Ovary (tissue), 9 donors: ENCODE measurements around the gene OLFML3. TPM values are rescaled to one million over a fixed set of nuclear protein-coding genes. Genes with fewer than 3 reads are reported as not detected.

ENCODE experiments used
- DNase-seq, 5 donors: peaks; one replicate each; pipeline ENCODE4 v3.0.0-alpha.2; 2019 to 2020
- H3K27ac ChIP-seq, 2 donors: fragments of 200-600 bp; one replicate each; pipeline versions ENCODE4 v1.5.1 to v1.8.0; 2019 to 2022
- H3K27me3 ChIP-seq: fragments of 200-600 bp; one replicate; pipeline ENCODE4 v1.8.0; 2022
- H3K36me3 ChIP-seq: fragments of 200-600 bp; sonication (generic); one replicate; pipeline ENCODE4 v1.5.1; 2019
- H3K4me1 ChIP-seq: one replicate; pipeline ENCODE4 v1.8.1; 2013; ENCODE audit warnings: mild to moderate bottlenecking, moderate library complexity; ENCODE audit not compliant: insufficient read depth
- H3K4me3 ChIP-seq: fragments of 200-600 bp; sonication (generic); one replicate; pipeline ENCODE4 v1.5.1; 2017
- H3K9me3 ChIP-seq, 2 donors: fragments of 200-600 bp in 1 of 2; sonication (generic) in 1 of 2; one replicate each; pipeline versions ENCODE4 v1.5.1 to v1.8.1; 2013 to 2019; ENCODE audit warnings: mild to moderate bottlenecking in 1 of 2, moderate library complexity in 1 of 2
- CTCF ChIP-seq, 3 donors: fragments of 450-650 bp in 2 of 3; fragments of 200-600 bp in 1 of 3; IDR thresholded peaks; one replicate each; pipeline versions ENCODE4 v1.5.1 to v1.8.0; 2016 to 2022; ENCODE audit warnings: antibody characterized with exemption in 3 of 3, mild to moderate bottlenecking in 1 of 3
- EP300 ChIP-seq: sonication (generic); formaldehyde crosslinking; IDR thresholded peaks from one replicate; pipeline ENCODE4 v1.6.1; 2017; ENCODE audit warnings: antibody characterized with exemption
- POLR2A ChIP-seq: fragments of 450-650 bp; IDR thresholded peaks from one replicate; pipeline ENCODE4 v1.6.1; 2017; ENCODE audit warnings: antibody characterized with exemption, mild to moderate bottlenecking, moderate library complexity
- WGBS, 3 donors: extraction: QIAGEN DNeasy Blood & Tissue Kit in 1 of 3; methylation state at CpG; one replicate each; pipeline versions ENCODE4 v1.1.5 to v1.1.7; 2013 to 2017; 5-methylcytosine and 5-hydroxymethylcytosine counted together
- intact Hi-C, 4 donors: fragments of 100-400 bp; cut with DNase I; formaldehyde crosslinking; loops; one replicate each; pipeline versions ENCODE4 v1.11.0 to v1.15.1; 2022 to 2023
- polyA plus RNA-seq, 2 donors: library from polyadenylated mRNA; stranded (reverse); fragments of 200-250 nt in 1 of 2; fragments of 350-450 nt in 1 of 2; fragmentation: Illumina TruSeq in 1 of 2; extraction: RNeasy Lipid Tissue Mini Kit (QIAGEN cat#74804) in 1 of 2; gene quantifications; one replicate each; pipeline ENCODE4 v1.2.3, GENCODE V29; 2013 to 2014
- total RNA-seq, 7 donors: library from RNA; depleted of rRNA in 2 of 7; stranded (reverse); fragments of >200 nt in 2 of 7; fragmentation: NEBNext Ultra II Directional in 3 of 7; extraction: Animal tissue kit (Norgen Biotek cat#: 25700) in 3 of 7; gene quantifications; one replicate each; pipeline versions ENCODE4 v1.1.0 to v1.2.4, GENCODE V29; 2016 to 2023
- donor health status: DM: no; HTN: no; CAD: no; lungs with moderate emphysema.
- donor health status: DM: no; HTN: no; CAD: no.
- donor health status: Bipolar disorder and iron deficiency.
- donor health status: DM: yes; HTN: yes; CAD: no.
- donor health status: DM: no; HTN: no; CAD: no.
- donor health status: DM: yes; HTN: yes; CAD: no.

OLFML3 gene
- total and polyA plus RNA-seq, 9 donors: 69.7 to 240 (median 139) TPM

- DNase-seq: no peak
- Histone ChIP-seq H3K9me3 (no peaks in the 10 kb centered on the region), H3K4me3 (no peak overlapping the region), H3K36me3 (no peaks in the 10 kb centered on the region), H3K27me3 (no peaks in the 10 kb centered on the region), H3K27ac (no peak overlapping the region), H3K4me1 (peaks cover 10% of the 10 kb centered on the region)
- no peak for TF ChIP-seq POLR2A
- TF ChIP-seq EP300: no peak
- no peak for TF ChIP-seq CTCF (IDR thresholded peaks at IDR 0.05)
- intact Hi-C loops: no loop called here
- WGBS, 3 donors: 76 to 94% (median 93%) methylated on average over 5 of the region's 5 CpGs
Measured at GRCh38 chr1:113987259-113987658, 8.0 kb downstream of the OLFML3 start.

GRCh38 chr1:113990530-113990929 lies 11.3 kb downstream of the OLFML3 start:
- H3K27ac ChIP-seq: no peak overlapping the region
- WGBS, 3 donors: 65 to 97% (median 94%) methylated on average over 2 of the region's 2 CpGs
- H3K27me3 ChIP-seq: no peaks in the 10 kb centered on the region
- H3K4me1 ChIP-seq: no peaks in the 10 kb centered on the region
- intact Hi-C loops: no loop called here
- TF ChIP-seq CTCF (IDR thresholded peaks at IDR 0.05): no peak
- no peak for TF ChIP-seq POLR2A
- no peak for TF ChIP-seq EP300
- DNase-seq: no peak
- no peaks in the 10 kb centered on the region for H3K36me3 ChIP-seq
- H3K4me3 ChIP-seq: no peak overlapping the region
- H3K9me3 ChIP-seq: no peaks in the 10 kb centered on the region

- DNase-seq: no peak
- Histone ChIP-seq H3K36me3 (no peaks in the 10 kb centered on the region), H3K27ac (no peak overlapping the region), H3K4me1 (no peaks in the 10 kb centered on the region), H3K27me3 (no peaks in the 10 kb centered on the region), H3K9me3 (no peaks in the 10 kb centered on the region), H3K4me3 (no peak overlapping the region)
- TF ChIP-seq CTCF (IDR thresholded peaks at IDR 0.05) (no peak), EP300 (no peak)
- WGBS, 3 donors: 92 to 95% (median 93%) methylated on average over 4 of the region's 4 CpGs
- intact Hi-C loops: no loop called here
Measured at GRCh38 chr1:113990961-113991360, 11.7 kb downstream of the OLFML3 start.

GRCh38 chr1:113991467-113991997 lies 12.3 kb downstream of the OLFML3 start:
- 87 to 95% (median 91%) methylated on average over 5 of the region's 5 CpGs for WGBS, 3 donors
- TF ChIP-seq EP300: no peak
- TF ChIP-seq POLR2A: no peak
- TF ChIP-seq CTCF (IDR thresholded peaks at IDR 0.05): no peak
- Histone ChIP-seq H3K27ac (no peak overlapping the region), H3K4me1 (no peaks in the 10 kb centered on the region), H3K9me3 (no peaks in the 10 kb centered on the region), H3K27me3 (no peaks in the 10 kb centered on the region), H3K4me3 (no peak overlapping the region), H3K36me3 (no peaks in the 10 kb centered on the region)
- no peak for DNase-seq
- intact Hi-C loops: no loop called here
